CD4-positive, alpha-beta T cell treated with Interleukin-12 subunit alpha and Interleukin-12 subunit beta, for 1 hour (primary cell): ENCODE measurements around the gene TMEM95.

ENCODE experiments used
- DNase-seq: peaks from one replicate; pipeline ENCODE4 v3.0.0-alpha.2; 2020

TMEM95 gene, protein sequence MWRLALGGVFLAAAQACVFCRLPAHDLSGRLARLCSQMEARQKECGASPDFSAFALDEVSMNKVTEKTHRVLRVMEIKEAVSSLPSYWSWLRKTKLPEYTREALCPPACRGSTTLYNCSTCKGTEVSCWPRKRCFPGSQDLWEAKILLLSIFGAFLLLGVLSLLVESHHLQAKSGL

DNA sequence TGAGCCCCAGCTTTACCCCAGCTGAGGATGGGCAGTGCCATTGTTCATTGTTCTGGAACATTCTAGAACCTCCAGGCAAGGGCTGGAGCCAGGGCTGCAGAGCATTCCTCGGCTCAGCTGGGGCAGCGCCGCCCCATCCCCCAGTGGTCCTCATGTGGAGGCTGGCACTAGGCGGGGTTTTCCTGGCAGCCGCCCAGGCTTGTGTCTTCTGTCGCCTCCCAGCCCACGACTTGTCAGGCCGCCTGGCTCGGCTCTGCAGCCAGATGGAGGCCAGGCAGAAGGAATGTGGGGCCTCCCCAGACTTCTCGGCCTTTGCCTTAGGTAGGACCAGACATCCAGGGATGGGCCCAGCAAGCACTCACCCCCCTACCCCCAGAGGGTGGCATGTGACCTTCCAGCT, at the start of gene TMEM95:
Gene TMEM95, plus strand, starts transcription at position 104 of the 400 bp plus-strand sequence. Its CDS starts 49 bp downstream, at position 153.
- no peak for DNase-seq

DNA sequence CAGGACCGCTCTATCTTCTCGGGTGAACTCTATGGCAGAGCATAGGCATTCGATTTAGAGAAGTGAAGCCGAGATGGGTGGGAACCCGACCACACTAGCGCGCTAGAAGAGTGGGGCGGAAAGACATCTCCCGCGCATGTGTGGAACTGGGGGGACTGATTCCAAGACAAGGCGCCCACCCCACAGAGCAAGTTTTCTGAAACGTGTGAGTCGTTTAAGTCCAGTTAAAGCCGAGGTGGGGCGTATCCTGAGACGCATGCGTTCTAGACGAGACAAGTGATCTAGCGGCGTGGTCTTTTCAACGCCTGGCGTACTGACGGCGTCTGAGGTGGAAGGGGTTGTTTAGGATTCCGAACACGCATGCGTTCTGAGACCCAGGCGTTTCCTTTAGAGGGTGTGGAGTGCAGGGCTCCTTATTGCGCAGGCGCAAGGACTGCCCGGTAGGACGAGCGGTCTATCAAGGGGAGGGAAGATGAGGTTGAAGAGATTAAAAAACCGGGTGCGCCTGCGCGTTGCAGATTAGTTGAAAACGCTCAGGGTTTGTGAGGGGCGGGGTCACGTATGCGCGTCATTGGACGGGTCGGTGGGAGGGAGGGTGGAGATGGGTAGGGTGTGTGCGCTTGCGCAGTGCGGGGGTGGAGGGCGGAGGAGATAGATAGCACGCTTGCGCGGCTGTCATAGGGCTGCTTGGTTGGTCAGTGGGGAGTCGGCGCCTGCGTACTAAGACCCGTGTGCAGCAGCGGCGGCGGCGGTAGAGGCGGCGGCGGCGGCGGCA, 47.9 kb upstream of the TMEM95 start, which contains the start of gene EIF5A:
Gene EIF5A, plus strand, starts transcription at position 718 of the 775 bp plus-strand sequence. CDS start 2,008 bp downstream, outside the sequence.
- DNase-seq: peak; percentile 100

DNA sequence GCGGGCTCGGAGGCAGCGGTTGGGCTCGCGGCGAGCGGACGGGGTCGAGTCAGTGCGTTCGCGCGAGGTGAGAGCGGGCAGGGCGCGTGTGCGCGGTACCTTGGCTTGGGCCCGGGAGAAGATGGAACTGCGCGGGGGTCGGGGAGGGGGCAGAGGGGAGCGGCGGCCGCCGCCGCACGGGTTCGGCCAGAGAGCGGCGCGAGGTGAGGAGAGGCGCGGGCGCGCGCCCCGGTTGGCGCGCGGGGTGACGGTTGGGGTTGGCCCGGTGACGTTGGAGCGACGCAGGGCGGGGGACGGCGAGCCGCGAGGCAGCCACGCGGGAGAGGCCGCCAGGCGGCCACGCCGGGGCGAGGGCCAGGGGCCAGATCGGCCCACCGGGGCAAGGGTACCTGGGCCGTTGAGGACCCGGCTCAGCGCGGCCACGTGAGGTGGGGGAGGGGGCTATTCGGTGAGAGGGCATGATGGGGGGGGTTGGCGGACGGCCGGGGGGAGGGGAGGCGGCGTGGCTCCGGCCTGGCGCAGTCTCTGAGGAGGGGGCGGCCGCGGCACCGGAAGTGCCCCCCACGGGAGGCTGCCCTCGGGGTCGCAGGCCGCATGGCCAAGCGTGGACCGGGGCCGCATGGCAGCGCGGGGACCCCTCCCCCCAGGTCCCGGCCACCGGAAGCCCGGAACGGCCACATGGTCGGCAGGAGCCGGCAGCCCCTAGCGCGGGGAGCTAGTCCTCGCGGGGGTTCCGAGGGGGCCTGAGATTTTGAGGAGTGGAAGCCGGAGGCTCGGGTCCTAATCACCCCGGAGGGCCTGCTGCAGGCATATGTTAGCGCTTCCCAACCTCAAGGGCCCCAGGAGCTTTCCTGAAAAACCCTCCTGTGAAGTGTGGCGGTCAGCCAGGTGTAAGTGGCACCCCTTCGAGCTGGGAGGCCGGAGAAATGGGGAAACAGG, 47.0 kb upstream of the TMEM95 start:
- peak; percentile 67 for DNase-seq

DNA sequence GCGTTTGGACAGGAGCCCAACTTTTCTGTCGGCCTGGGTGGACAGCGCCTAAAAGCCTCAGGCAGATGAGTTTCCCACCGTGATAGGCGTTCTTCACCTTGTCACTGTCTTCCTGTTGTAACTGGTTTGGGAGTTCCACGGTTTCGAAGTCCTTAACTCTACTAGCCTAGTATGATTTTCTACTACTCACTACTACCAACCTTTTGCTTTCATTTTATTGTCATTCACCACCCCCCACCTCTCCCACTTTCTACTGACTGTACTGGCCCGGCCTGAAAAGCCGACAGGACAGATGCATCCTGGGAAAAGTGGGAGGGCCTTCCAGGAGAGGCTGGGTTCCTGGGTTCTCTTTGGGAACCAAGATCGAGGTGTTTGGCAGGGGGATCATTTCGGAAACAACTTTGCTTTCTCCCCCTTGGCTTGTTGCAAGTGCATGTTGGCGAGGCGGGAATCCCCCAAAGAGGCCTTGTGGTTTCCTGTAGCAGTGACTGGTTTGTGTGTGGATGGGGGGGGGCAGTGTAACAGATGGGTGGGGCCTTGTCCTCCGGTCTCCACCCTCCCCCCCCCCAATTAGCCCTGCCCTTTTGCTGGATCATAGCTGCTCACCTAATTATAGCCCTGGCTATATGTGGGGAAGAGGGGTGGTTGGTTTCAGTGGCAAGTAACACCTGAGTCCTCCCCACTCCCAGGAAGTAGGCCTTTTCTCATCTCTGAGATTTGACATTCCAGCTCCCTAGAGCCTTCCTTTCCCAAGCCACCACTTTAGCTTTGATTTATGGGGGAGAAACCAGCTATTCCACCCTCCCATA, 46.1 kb upstream of the TMEM95 start:
- peak; percentile 94 for DNase-seq

DNA sequence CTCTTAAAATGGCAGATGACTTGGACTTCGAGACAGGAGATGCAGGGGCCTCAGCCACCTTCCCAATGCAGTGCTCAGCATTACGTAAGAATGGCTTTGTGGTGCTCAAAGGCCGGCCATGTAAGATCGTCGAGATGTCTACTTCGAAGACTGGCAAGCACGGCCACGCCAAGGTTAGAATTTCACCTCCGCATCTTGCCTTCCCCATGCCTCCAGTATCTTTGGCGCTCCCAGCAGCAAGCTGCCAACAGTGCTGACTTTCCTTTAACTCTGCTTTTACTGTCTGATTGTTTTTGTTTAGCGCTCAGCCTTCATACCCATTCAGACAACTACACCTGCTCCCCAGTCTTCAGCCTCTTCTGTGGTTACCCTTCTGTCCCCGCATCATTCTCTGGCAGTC, 45.3 kb upstream of the TMEM95 start:
- DNase-seq: no peak

DNA sequence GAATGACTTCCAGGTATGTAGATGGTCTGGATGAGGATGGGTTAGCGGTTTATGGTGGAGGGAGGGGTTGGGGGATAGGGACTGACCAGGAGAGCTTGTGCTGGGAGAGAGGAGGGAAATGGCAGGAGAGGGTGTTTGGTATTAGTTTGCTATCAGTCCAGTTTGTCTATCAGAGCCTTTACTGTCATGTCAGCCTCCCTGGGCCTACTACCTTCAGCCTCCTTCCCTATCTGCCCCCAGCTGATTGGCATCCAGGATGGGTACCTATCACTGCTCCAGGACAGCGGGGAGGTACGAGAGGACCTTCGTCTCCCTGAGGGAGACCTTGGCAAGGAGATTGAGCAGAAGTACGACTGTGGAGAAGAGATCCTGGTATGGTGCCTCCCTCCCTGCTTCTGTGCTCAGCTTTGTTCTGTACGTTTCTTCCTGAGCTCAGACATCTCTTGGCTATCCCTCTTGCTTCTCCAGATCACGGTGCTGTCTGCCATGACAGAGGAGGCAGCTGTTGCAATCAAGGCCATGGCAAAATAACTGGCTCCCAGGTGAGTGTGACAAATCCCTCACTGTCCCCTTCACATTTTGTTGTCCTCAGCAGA, 43.7 kb upstream of the TMEM95 start:
- DNase-seq: no peak

DNA sequence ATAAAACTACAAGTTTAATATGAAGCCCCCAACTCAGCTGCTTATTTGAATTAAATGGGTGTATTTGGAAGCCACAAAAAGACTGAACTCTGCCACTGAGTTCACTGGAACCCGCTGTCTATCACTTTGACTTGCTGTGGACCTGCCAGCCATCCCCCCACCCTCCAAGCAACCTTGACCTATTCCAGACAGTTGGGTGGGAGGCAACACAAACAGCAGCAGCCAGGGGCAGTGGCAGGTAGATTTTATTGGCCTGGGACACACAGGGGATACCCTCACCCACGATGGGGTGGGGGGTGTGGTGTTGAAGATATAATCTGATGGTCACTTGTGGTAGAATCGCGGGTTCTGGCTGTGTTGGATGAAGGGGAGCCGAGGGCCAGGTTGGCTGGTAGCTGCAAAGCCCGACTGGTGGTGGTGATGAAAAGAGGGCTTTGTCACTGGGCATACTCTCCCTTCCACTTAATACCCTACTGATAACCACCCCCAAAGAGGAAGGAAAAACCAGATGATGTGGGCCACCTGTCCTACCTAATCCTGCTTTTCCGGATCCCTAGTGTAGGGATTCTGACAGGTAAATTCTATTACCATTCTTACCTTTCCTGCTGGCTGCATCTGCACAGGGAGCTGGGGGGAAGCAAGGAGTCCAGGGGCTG, 42.4 kb upstream of the TMEM95 start:
- no peak for DNase-seq

DNA sequence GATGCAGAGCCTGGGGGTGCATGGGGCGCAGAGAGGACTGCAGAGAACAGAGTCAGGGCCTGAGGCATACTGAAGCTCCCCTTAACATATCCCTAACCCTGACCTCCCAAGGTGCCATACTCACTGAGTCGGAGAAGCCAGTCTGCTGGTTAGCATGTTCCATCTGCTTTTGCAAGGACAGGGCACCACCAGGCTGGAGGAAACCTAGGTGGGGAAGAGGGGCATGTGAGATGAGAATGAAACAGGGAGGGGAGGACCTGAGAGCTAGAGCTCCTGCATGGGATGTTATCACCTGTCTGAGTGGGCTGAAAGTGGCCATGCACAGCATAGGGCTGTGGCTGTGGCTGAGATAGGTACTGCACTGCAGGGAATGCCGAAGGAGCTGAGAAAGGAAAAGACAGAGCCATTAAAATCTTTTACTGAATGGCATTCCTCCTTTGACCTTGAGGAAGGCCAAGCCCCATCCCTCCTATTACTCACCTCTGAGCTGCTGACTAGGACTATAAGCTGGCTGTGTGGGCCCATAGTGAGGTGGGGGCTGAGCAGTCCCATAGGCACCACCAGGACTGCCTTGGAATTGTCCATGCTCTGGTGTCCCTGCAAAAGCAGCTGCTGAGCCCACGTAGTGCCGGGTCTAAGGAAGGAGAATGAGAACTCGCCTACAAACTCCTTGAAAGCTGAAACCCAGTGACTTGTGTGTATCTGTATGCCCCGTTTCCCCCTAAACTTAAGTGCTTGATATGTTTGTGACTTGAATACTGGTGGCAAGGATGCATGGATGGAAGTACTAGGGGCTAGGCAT, 41.7 kb upstream of the TMEM95 start:
- no peak for DNase-seq

DNA sequence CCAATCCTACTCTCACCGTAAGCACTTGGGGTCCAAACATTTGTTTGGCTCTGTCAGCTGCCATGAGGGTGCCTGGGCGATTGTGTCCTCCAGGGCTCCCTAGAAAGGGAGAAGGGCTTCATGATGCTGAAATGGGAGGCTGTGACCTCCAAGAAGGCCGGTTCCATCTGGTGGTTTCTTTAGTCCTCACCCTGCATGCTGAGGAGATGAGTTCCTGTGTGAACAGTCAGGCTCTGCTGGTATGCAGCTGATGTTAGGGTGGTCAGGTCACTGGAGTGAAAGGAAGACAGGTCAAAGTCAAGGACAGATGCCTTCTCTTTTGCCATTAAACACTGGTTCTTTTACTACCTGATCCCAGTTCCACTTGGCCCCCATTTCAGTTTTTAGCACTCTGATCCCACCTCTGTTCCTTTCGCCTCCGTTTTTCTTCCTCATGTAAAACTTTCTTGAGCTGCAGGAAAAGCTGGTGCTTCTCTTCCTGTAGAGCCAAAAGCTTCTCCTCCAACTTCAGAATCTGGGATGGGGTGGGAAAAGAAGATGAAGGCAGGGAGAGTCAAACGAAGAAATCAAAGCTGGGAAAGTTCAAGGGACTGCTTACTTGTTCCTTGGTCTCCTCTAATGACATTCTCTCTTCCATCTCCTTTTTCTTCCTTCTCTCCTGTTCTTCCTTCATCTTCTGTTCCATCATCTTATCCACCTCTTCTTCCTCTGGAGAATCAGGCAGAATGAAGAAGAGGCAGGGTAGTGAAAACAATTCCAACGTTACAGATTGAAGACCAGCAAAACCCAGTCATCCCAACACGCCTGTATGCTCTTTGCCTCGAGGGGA, 40.9 kb upstream of the TMEM95 start:
- no peak for DNase-seq

DNA sequence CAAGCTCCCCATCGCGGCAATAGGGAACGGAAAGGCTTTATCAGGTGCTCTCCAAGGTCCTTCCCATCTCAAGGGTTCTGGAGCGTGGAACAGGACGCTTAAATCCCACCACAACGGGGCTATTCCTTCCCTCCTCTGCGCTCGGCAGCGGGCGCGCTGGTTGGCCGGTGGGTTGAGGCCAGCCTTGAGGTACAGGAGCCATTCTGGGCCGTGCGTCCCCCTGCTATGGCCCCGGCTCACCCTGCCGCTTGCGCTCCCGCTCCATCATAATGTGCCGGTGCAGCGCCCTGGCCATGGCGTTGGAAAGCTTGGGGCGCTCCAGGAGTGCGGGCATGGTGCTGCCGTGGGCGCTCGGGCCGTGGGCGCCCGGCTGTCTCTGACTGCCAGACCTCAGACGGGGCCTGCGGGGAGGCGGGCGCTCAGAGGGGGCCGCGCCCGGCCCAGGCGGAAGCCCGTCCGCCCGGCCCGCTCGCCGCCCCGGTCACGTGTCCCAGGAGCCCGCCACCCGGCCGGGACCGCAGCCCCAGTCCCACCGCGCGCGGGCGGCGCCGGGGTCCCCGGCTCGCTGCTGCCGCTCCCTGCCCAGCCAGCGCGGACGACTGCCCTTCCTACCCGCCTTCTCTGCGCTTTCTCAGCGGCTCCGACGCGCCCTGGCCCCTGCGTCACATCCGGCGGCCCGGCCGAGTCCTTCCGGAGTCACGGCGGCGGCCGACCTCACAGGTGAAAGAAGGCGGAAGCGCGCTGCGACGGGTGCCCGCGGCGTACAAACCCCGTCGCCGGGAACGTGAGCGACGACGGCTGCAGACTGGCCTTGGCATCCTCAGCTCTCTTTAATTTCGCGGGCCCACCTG, 40.0 kb upstream of the TMEM95 start, which contains the start of gene GPS2:
Gene GPS2, minus strand, starts transcription at position 642 of the 851 bp plus-strand sequence. Its CDS starts 308 bp downstream, at position 334.
- peak; percentile 94 for DNase-seq

DNA sequence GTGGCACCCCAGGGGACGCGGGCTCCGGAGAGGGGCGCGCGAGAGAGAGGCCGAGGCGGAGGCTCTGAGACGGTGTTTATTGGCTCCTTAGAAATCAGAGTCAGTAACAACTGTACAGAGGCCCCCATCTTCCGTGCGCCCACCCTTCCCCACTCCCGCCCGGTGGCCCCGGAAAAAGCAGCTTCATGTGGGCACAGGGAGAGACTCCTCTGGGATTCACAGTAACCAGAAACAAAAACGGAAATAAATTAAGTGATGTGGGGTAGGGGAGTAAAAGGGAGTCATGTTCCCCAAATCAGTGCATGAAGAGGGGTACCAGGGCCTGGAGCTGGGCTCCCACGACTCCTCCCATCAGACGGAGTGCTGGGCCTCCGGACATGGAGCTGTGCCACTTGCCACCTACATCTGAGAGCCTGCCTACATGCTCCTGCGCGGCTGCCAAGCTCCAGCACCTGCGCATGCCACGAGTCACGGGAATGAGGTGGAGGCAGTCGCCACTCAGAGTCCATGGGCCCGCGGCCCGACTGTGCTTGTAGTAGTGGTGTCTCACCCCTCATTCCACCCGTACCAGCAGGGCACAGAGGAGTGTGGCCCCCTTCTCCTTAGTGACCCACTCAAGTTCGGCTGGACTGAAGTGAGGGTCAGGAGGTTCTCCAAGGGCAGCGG, 39.3 kb upstream of the TMEM95 start:
- no peak for DNase-seq

DNA sequence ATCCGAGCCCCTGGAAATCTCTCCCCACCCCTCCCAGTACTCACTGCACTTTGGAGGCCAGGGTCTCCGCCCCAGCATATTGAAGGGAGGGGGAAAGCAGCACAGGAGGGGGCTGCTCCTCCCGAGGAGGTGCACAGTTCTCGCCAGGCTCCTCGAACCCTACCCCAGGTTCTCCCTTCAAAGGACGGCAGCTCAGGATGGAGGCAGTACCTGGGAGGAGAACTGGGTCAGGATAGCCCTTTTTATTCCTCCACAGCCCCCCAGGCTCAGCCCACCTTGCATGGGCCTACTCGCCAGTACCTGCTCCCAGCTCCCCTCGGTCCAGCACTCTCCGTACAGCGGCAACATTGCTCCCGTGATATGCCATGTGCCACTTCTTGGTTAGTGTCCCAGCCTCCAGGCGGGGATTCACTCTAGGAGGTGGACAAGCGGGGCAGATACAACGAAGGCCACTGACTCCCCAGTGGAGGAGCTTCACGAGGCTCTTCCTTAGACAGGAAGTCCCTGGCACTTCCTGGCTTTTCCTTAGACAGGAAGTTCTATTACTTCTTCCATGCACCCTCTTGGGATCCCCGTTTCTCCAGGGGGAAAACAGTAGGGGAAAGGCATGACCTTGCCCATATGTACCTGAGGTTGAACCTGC, 37.7 kb upstream of the TMEM95 start:
- DNase-seq: no peak

DNA sequence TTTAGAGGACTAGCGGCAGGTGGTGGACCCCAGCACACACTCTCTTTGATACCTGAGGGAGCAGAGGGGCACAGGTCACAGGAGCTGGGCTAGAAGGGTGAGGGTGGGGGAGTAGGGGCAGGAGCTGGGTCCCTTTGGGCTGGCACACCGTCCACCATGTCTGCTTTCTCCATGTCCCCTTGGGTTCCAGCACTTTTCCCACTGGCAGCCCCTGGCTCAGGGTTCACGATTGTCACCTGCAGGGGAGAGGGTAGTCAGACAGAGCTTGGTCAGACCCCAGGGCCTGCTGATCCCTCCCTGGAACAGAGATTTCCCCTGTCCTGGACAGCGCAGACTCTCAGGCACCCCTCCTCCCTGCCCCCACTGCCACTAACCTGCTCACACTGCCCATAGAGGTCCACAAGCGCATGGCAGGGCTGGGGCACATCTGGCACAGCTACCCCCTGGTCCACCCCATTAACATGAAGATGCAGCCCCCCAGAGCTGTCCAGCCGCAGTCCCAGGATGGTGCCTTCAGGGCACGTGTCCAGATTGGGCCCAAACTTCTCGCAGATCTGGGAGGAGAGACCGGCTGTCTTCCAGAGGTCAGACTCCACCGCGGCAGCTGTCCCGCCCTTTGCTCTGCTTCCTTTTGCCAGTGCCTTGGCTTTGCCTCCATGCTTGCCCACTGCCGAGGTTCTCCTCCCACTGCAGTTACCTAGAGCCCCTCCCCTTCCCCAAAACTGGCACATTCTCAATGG, 36.7 kb upstream of the TMEM95 start:
- DNase-seq: no peak

DNA sequence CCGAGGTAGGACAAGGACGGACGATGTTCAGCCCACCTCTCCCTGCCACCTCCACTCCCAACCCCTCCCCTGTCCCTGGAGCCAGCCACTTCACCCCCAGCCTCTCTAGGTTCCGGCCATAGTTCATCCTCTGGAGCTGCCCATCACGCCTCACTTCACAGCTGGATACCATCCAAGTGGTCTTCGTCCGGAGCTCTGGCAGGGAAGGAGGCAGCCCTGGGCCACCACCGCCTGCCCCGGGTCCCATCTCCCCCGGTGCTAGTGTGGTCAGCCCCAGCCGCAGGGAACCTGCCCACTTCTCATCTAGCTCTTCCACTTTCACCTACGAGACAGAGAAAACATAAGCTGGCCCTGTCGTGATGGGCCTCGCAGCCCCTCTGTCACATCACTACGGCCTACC, 33.5 kb upstream of the TMEM95 start:
- DNase-seq: no peak

DNA sequence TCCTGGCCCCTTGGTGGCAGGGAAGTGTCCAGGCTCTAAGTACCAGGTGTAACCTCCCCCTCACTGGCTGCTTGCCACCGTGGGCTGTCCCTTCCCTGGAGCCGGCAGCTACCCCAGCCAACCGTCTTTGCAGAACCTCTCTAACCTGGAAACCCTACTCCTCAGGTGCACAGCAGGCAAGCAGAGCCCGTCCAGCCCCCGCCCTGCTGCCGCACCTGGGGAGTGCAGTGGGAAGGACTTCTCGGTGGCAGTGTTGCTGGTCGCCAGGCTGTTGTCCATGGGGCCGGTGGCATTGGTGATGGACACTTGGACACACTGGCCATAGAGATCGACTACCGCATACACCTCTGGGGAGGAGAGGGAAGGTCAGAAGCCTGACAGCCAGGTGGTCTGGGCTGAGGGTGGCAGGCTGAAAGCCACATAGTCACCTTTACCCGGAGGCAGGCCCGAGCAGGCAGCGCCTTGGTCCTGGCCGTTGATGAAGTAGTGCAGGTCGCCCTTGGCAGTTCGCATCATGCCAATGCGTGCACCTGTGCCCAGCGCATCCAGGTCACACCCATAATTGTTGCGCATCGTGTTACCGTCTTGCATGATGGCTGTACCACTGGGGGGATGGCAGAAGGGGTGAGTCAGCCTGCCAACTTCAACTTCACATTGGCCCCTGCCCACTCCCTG, 32.3 kb upstream of the TMEM95 start:
- no peak for DNase-seq
